Measurements from ENCODE around the gene DCP1A.
"Not testable (repeated sequence)": the region's sequence is repeated elsewhere in the genome, so short reads cannot be mapped to it uniquely, and the experiment has no call there.

The DCP1A gene

DNA sequence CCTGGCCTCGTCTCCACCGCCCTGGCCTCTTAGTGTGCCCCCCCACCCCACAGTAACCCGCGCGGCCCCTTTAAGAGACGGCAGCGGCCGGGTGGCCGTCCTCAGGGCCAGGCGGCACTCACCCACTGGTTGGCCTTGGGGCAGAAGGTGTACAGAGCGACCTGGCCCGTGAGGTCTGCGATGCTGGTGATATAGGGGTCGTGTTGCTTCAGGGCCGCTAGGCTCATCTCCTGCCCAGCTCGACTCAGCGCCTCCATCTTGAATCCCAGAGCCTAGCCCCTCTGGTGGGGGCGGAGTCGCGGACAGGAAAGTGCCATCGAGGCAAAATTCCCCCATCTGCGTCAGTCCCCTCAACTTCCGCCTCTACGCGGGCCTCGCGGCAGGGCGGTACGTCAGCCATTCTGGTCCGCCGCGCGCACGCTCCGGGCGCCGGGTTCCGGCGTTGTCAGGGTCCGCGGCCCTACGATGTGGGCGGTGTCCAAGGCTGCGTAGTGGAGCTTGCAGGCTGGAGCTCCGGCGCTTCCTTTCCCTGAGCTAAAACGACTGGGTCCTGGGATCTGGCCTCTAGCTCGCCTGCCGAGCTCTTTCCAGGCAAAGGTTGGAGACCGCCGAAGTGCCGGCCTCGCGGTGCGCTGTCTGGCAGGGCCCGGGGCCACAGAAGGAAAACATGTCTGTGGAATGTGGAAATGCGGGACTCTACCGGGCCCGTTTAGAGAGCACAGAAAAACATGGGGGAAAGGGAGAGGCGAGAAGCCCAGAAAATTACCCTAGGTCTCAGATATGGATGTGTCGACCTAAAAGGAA, at the start of gene DCP1A:
Gene DCP1A (minus strand): TSS at position 283 of the 804 bp plus-strand sequence. CDS start 26 bp downstream, at position 257.
- peak; percentile 83 to 94 for DNase-seq (ENCODE audit: low read depth in 1 of 2, low spot score in 1 of 2)
- in situ Hi-C loops (cut with HindIII; ENCODE audit: low pct_unique_long_range_greater_than_20kb, low sequenced_read_pairs) = no loop called here
- no peak for TF ChIP-seq JUND (IDR thresholded peaks at IDR 0.05; ENCODE audit: low read depth)

DNA sequence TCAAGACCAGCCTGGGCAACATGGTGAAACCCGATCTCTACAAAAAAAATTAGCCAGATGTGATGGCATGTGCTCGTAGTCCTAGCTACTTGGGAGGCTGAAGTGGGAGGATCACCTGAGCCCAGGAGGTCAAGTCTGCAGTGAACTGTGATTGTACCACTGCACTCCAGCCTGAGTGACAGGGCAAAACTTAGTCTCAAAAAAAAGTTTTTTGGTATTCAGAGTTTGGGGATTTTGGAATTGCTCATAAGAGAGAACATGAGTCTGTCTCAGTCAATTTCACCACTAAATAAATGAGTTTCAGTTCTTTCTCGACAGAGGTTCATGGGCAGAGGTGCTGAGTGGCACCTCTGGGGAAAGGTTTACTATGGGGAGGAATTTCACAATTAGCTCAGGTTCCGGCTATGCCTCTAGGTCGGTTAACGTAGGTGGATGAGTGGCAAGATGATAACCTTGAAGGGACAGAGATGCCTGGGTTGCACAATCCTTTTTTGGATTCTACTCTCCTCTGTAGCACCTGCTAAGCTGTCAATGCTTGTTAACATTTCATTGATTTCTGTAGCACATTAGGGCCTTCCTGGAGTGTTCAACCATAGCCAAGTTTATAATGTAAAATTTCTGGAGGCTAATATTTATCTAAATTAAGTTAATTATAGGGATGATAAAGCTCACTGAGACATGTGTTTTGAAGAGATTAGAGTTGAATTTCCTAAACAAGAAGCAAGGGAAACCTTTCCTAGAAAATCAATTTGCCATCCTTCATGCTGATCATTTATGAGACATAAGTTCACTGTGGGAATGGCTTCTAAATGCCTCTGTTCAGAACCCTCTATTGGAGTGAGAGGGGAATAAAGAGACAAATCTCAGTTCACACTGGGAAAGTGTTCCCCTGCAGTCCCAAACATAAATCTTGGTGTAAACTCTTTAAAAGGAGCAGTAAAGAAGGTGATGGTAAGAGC, 37.4 kb upstream of the DCP1A start:
- in situ Hi-C loops (cut with HindIII; ENCODE audit: low pct_unique_long_range_greater_than_20kb, low sequenced_read_pairs) = no loop called here
- TF ChIP-seq JUND (IDR thresholded peaks at IDR 0.05; ENCODE audit: low read depth) = no peak
- DNase-seq (ENCODE audit: low read depth in 1 of 2, low spot score in 1 of 2) = no peak

DNA sequence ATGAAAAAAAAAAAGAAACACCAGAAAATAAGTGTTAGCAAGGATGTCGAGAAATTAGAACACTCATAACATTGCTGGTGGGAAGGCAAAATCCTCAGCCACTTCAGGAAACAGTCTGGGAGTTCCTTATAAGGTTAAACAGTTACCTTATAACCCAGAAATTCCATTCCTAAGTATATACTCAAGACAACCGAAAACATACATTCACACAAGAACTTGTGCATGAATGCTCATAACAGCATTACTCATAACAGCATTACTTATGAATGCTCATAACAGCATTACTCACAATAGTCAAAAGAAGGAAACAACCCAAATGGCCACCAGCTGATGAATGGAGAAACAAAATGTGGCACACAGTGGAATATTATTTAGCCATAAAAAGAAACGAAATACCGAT, 34.8 kb upstream of the DCP1A start:
- no peak for TF ChIP-seq JUND (IDR thresholded peaks at IDR 0.05; ENCODE audit: low read depth)
- in situ Hi-C loops (cut with HindIII; ENCODE audit: low pct_unique_long_range_greater_than_20kb, low sequenced_read_pairs) = no loop called here
- DNase-seq (ENCODE audit: low read depth in 1 of 2, low spot score in 1 of 2) = no peak

DNA sequence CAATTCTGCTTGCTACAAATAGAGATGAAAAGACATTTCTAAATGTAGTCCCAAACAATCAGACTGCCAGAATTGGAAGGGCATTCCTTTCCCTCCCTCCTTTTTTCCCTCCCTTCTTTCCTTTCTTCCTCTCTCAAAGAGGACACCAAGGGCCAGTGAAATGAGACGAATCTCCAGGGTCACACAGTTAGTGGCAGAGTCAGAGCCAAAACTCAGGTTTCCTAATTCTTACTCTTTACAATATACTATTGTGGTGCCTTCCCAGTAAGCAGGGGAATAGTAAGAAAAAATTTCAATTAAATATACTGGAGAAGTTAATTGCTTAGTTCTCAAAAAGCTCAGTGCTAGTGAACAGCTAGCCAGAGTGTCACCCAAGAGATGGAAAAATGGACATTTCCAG, 33.0 kb upstream of the DCP1A start:
- DNase-seq (ENCODE audit: low read depth in 1 of 2, low spot score in 1 of 2) = no peak
- TF ChIP-seq JUND (IDR thresholded peaks at IDR 0.05; ENCODE audit: low read depth) = no peak
- in situ Hi-C loops (cut with HindIII; ENCODE audit: low pct_unique_long_range_greater_than_20kb, low sequenced_read_pairs) = no loop called here

DNA sequence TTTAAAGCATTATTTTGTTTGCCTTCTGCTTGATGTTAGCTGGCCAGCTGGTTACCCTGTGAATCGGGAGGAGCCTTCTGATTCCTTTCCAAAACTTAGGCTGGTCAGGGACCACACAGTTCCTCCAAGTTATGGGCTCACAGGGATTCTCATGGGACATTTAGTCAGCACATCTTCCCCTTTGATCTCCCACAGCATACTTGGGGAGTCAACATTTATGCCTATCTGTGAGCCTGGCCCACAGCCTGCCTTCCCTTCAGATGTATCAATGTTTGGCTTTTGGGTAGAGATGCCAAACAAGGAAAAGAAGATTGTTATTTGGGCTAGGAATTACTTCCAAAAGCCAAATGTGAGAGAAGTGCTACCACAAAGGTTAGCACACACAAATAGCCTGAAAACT, 32.6 kb upstream of the DCP1A start:
- in situ Hi-C loops (cut with HindIII; ENCODE audit: low pct_unique_long_range_greater_than_20kb, low sequenced_read_pairs) = no loop called here
- peak in 1 of 2 experiments; percentile 4 for DNase-seq (ENCODE audit: low read depth in 1 of 2, low spot score in 1 of 2)

DNA sequence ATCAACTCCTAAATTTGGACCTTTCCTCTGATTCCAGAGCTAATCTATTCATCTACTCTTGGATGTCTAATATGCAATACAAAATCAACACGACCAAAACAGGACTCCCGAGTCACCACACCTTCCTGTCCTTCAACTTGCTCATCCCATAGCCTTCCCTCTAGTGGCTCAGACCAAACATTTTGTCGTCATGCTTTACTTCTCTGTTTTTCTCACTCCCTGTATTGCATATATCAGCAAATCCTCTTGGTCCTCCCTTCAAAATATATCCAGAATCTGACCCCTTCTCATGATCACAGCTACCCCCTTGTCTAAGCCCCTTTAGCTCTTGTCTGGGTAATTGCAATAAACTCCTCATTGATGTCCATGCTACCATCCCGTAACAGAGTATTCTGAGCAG, 30.5 kb upstream of the DCP1A start:
- in situ Hi-C loops (cut with HindIII; ENCODE audit: low pct_unique_long_range_greater_than_20kb, low sequenced_read_pairs) = no loop called here
- no peak for TF ChIP-seq JUND (IDR thresholded peaks at IDR 0.05; ENCODE audit: low read depth)

More for the DNA sequence above, 32.6 kb upstream of the DCP1A start:
- TF ChIP-seq JUND (IDR thresholded peaks at IDR 0.05; ENCODE audit: low read depth) = no peak

DNA sequence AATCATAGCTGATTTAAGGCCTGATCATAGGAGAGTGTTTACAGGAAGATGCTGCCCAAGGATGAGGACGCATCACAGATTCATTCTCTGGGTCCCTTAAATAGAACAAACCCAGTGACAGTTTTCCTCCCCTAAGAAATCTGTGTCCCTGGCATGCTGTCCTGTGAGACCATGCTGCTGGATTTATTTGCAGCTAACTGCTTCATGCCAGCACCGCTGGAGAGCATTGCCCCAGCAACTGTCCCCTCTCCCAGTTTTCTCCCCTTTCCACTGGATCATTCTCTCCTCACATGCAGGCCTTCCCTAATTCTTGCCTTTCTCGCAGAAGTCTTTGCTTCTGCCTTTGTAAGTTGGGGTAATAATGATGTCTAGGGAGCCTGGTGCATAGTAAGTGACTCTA, 29.3 kb upstream of the DCP1A start:
- no peak for DNase-seq (ENCODE audit: low read depth in 1 of 2, low spot score in 1 of 2)
- in situ Hi-C loops (cut with HindIII; ENCODE audit: low pct_unique_long_range_greater_than_20kb, low sequenced_read_pairs) = no loop called here
- no peak for TF ChIP-seq JUND (IDR thresholded peaks at IDR 0.05; ENCODE audit: low read depth)

More for the DNA sequence above, 30.5 kb upstream of the DCP1A start:
- DNase-seq (ENCODE audit: low read depth in 1 of 2, low spot score in 1 of 2) = peak in 1 of 2 experiments; percentile 24

DNA sequence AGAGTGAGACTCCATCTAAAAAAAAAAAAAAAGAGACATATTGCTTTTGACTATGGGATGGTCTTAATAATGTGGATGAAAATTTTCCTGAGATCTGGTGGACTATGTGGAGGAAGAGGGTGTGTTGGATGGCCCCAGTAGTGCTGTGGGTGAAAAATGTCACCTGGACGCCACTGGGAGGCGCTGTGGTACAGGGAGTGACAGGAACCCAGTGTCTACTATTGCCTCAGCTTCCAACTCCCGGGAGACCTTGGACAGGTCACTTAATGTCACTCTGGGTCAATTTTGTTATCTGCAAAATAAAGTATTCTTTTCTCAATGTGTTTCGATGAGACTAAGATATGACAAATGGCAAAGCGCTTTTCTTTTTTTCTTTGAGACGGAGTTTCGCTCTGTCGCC, 27.7 kb upstream of the DCP1A start:
- in situ Hi-C loops (cut with HindIII; ENCODE audit: low pct_unique_long_range_greater_than_20kb, low sequenced_read_pairs) = no loop called here
- no peak for TF ChIP-seq JUND (IDR thresholded peaks at IDR 0.05; ENCODE audit: low read depth)
- peak; percentile 15 to 76 for DNase-seq (ENCODE audit: low read depth in 1 of 2, low spot score in 1 of 2)

DNA sequence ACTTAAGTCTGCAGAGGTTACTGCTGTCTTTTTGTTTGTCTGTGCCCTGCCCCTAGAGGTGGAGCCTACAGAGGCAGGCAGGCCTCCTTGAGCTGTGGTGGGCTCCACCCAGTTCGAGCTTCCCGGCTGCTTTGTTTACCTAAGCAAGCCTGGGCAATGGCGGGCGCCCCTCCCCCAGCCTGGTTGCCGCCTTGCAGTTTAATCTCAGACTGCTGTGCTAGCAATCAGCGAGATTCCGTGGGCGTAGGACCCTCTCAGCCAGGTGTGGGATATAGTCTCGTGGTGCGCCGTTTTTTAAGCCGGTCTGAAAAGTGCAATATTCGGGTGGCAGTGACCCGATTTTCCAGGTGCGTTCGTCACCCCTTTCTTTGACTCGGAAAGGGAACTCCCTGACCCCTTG, 23.4 kb upstream of the DCP1A start:
- DNase-seq (ENCODE audit: low read depth in 1 of 2, low spot score in 1 of 2); in situ Hi-C loops (cut with HindIII; ENCODE audit: low pct_unique_long_range_greater_than_20kb, low sequenced_read_pairs): not testable (repeated sequence)

DNA sequence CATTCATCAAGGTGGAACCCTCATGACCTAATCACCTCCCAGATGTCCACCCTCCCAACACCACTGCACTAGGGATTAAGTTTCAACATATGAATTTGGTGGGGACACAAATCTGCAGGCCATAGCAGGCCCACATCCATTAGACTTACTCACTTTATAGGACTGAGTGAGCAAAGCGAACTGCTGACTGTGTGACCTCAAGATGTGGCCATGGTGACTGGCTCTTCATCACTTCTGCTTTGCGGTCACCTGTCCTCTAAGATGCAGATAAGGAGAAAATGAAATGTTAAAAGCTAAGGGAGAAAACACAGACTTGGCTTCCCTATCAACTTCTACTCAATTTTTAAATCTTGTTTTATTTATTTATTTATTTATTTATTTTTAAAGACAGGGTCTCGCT, 14.5 kb upstream of the DCP1A start:
- no peak for TF ChIP-seq JUND (IDR thresholded peaks at IDR 0.05; ENCODE audit: low read depth)
- DNase-seq (ENCODE audit: low read depth in 1 of 2, low spot score in 1 of 2) = no peak

DNA sequence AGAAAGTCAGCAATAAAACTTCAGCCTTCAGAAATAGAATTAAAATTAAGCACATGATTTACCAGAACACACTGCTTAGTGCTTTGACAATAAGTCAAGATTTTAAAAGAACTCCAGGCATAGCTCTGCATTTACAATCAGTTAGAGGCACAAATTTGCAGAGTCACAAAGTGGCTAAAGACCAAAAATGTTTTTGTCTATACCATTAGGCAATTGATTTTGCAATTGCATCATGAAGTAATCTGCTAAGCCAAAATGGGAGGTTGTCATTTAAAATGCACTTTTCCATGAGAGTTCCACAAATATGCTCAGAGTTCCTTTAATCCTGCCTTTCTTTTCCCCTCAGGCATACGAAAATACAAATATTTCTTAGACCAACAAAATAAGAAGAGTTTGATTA, 10.1 kb upstream of the DCP1A start:
- DNase-seq (ENCODE audit: low read depth in 1 of 2, low spot score in 1 of 2) = no peak
- in situ Hi-C loops (cut with HindIII; ENCODE audit: low pct_unique_long_range_greater_than_20kb, low sequenced_read_pairs) = no loop called here
- no peak for TF ChIP-seq JUND (IDR thresholded peaks at IDR 0.05; ENCODE audit: low read depth)

More for the DNA sequence above, 14.5 kb upstream of the DCP1A start:
- in situ Hi-C loops (cut with HindIII; ENCODE audit: low pct_unique_long_range_greater_than_20kb, low sequenced_read_pairs) = no loop called here

DNA sequence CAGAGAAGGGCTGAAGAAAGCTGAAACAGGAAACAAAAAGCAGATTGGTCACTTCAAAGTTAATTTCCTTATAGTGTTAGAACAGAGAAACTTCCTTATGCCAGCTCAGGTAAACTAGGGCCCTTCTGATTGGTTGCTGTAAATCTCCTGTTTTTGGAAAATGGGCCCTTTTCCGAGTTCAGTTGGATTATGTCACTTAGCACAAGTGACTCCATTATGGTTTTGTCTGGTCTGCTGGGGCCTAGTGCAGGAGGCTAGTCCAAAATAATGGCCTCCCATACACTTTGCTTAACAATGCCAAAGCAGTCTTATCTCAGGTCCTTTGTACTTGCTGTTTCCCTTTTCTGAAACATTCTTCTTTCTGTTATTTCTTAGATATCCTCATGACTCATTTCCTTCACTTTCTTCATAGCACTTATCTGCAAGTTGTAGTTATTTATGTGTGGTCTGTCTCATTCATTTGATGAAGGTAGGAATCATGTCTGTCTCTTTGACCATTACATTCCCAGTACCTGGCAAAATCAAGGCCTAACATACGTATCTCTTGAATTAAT, 7.7 kb upstream of the DCP1A start:
- DNase-seq (ENCODE audit: low read depth in 1 of 2, low spot score in 1 of 2) = no peak
- in situ Hi-C loops (cut with HindIII; ENCODE audit: low pct_unique_long_range_greater_than_20kb, low sequenced_read_pairs) = no loop called here
- no peak for TF ChIP-seq JUND (IDR thresholded peaks at IDR 0.05; ENCODE audit: low read depth)

DNA sequence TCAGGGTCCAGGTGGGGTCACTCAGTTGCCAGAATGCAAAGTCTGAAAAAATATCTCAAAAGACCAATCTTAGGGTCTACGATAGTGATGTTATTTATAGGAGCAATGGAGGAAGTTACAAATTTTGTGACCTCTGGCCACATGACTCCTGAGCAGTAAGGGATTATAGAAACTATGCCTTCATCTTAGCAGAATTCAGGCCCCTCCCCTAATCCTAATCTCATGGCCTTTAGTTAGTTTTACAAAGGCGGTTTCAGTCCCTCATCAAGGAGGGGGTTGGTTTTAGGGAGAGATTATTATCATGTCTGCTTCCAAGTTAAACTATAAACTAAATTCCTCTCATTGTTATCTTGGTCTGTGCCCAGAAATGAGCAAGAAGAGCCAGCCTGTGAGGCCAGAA, 5.9 kb upstream of the DCP1A start:
- DNase-seq (ENCODE audit: low read depth in 1 of 2, low spot score in 1 of 2) = no peak
- no peak for TF ChIP-seq JUND (IDR thresholded peaks at IDR 0.05; ENCODE audit: low read depth)
- in situ Hi-C loops (cut with HindIII; ENCODE audit: low pct_unique_long_range_greater_than_20kb, low sequenced_read_pairs) = no loop called here
